Breast epithelium (tissue), 4 donors: ENCODE results near the gene APC. TPM values are rescaled to one million over a fixed set of nuclear protein-coding genes. Genes with fewer than 3 reads are reported as not detected.

ENCODE experiments used
- DNase-seq, 2 donors: peaks; one replicate each; pipeline ENCODE4 v3.0.0-alpha.2; 2019; ENCODE audit warnings: low spot score in 2 of 2
- H3K27ac ChIP-seq, 2 donors: fragments of 200-600 bp; sonication (generic) in 1 of 2; one replicate each; pipeline ENCODE4 v1.5.1; 2016 to 2019; ENCODE audit warnings: mild to moderate bottlenecking in 1 of 2
- H3K27me3 ChIP-seq, 2 donors: fragments of 200-600 bp; sonication (generic) in 1 of 2; one replicate each; pipeline versions ENCODE4 v1.5.1 to v1.6.0; 2017 to 2019; ENCODE audit warnings: control low read depth in 1 of 2, mild to moderate bottlenecking in 1 of 2
- H3K36me3 ChIP-seq: fragments of 200-600 bp; one replicate; pipeline ENCODE4 v1.5.1; 2019
- H3K4me1 ChIP-seq, 2 donors: fragments of 200-600 bp; sonication (generic); one replicate each; pipeline ENCODE4 v1.5.1; 2016 to 2019; ENCODE audit warnings: control low read depth in 1 of 2
- H3K4me3 ChIP-seq, 3 donors: fragments of 200-600 bp; sonication (generic); 1 replicate in 2 of 3; 2 replicates in 1 of 3; pipeline ENCODE4 v1.5.1; 2016 to 2019; ENCODE audit warnings: mild to moderate bottlenecking in 3 of 3, moderate library complexity in 2 of 3
- H3K9me3 ChIP-seq, 2 donors: fragments of 200-600 bp; sonication (generic) in 1 of 2; one replicate each; pipeline ENCODE4 v1.5.1; 2016 to 2019; ENCODE audit warnings: control low read depth in 1 of 2
- CTCF ChIP-seq, 3 donors: fragments of 450-650 bp; IDR thresholded peaks; one replicate each; pipeline ENCODE4 v1.5.1; 2016 to 2017; ENCODE audit warnings: antibody characterized with exemption in 3 of 3, mild to moderate bottlenecking in 3 of 3, moderate library complexity in 3 of 3
- POLR2A ChIP-seq: fragments of 450-650 bp; IDR thresholded peaks from one replicate; pipeline ENCODE4 v1.6.1; 2016; ENCODE audit warnings: antibody characterized with exemption, mild to moderate bottlenecking, moderate library complexity
- POLR2AphosphoS5 ChIP-seq, 3 donors: sonication (generic); formaldehyde crosslinking; IDR thresholded peaks; one replicate each; pipeline ENCODE4 v1.6.1; 2017; ENCODE audit warnings: antibody characterized with exemption in 3 of 3
- intact Hi-C: fragments of 100-400 bp; cut with DNase I; formaldehyde crosslinking; loops from one replicate; pipeline ENCODE4 v1.15.1; 2023; ENCODE audit warnings: low total_unique reads
- total RNA-seq, 3 donors: library from RNA; depleted of rRNA; stranded (reverse); fragments of >200 nt; gene quantifications; one replicate each; pipeline ENCODE4 v1.1.0, GENCODE V29; 2016

Gene APC
- total RNA-seq, 3 donors from 2014 or later = 51.5 to 73.9 (median 65.1) TPM

DNA sequence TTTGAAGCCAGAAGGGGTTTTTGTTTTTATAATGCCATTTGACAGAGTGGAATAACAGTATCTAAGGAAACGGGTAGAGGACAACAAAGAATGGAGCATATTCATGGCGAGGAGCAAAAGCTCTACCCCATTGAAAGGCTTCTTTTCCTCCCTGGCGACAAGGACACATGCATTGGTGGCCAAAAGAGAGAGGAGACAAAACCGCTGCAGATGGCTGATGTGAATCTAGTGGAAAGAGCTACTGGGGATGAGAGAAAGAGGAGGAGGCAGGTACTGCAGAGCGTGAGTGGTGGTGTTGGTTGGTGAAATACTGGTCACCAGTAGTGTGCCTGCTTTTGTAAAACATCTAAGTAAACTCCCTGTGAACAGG lies 491 bp downstream of the APC start:
- peak overlapping the region; percentile 31 to 78 for H3K27ac ChIP-seq
- no peak for DNase-seq
- peak overlapping the region; percentile 55 to 78 (median 59) for H3K4me3 ChIP-seq
- no peak for TF ChIP-seq POLR2A
- TF ChIP-seq POLR2AphosphoS5 (IDR thresholded peaks at IDR 0.05) = no peak
- no peak for TF ChIP-seq CTCF (IDR thresholded peaks at IDR 0.05)
- no peaks in the 10 kb centered on the region for H3K36me3 ChIP-seq
- no peaks in the 10 kb centered on the region for H3K9me3 ChIP-seq
- intact Hi-C loops = no loop called here
- H3K27me3 ChIP-seq = no peaks in the 10 kb centered on the region
- no peaks in the 10 kb centered on the region for H3K4me1 ChIP-seq

- no peak overlapping the region for H3K4me3 ChIP-seq
- no peaks in the 10 kb centered on the region for H3K9me3 ChIP-seq
- intact Hi-C loops = no loop called here
- H3K27ac ChIP-seq = no peak overlapping the region
- no peaks in the 10 kb centered on the region for H3K27me3 ChIP-seq
- no peak for DNase-seq
- no peaks in the 10 kb centered on the region for H3K36me3 ChIP-seq
- TF ChIP-seq POLR2A (no peak), CTCF (IDR thresholded peaks at IDR 0.05) (no peak), POLR2AphosphoS5 (IDR thresholded peaks at IDR 0.05) (no peak)
- no peaks in the 10 kb centered on the region for H3K4me1 ChIP-seq
These were observed 4.7 kb downstream of the APC start for GRCh38 chr5:112742424-112742823.

- Histone ChIP-seq H3K36me3 (no peaks in the 10 kb centered on the region), H3K4me1 (no peaks in the 10 kb centered on the region), H3K4me3 (no peak overlapping the region), H3K27ac (no peak overlapping the region), H3K9me3 (no peaks in the 10 kb centered on the region), H3K27me3 (no peaks in the 10 kb centered on the region)
- intact Hi-C loops = no loop called here
- TF ChIP-seq POLR2AphosphoS5 (IDR thresholded peaks at IDR 0.05) (no peak), POLR2A (no peak), CTCF (IDR thresholded peaks at IDR 0.05) (no peak)
- no peak for DNase-seq
These were observed 5.9 kb downstream of the APC start for GRCh38 chr5:112743631-112744030.

GRCh38 chr5:112752335-112752734 lies 14.7 kb downstream of the APC start:
- DNase-seq = no peak
- H3K36me3 ChIP-seq = no peaks in the 10 kb centered on the region
- no peak for TF ChIP-seq POLR2AphosphoS5 (IDR thresholded peaks at IDR 0.05)
- TF ChIP-seq POLR2A = no peak
- no peak for TF ChIP-seq CTCF (IDR thresholded peaks at IDR 0.05)
- H3K27me3 ChIP-seq = no peaks in the 10 kb centered on the region
- intact Hi-C loops = loop anchor here (5.0 kb wide), 1 partner anchor 200 kb away; no protein-coding TSS in a partner anchor
- no peak overlapping the region for H3K27ac ChIP-seq
- no peak overlapping the region for H3K4me3 ChIP-seq
- no peaks in the 10 kb centered on the region for H3K9me3 ChIP-seq
- no peaks in the 10 kb centered on the region for H3K4me1 ChIP-seq

- TF ChIP-seq POLR2A = no peak
- no peak for TF ChIP-seq CTCF (IDR thresholded peaks at IDR 0.05)
- no peak for TF ChIP-seq POLR2AphosphoS5 (IDR thresholded peaks at IDR 0.05)
- no peak overlapping the region for H3K27ac ChIP-seq
- no peaks in the 10 kb centered on the region for H3K9me3 ChIP-seq
- H3K4me1 ChIP-seq = no peaks in the 10 kb centered on the region
- no peak overlapping the region for H3K4me3 ChIP-seq
- intact Hi-C loops = no loop called here
- H3K36me3 ChIP-seq = no peaks in the 10 kb centered on the region
- DNase-seq = no peak
- no peaks in the 10 kb centered on the region for H3K27me3 ChIP-seq
These were observed 18.0 kb downstream of the APC start for GRCh38 chr5:112755703-112756102.
